Bronchial epithelial cell (primary cell): ENCODE data around the gene BRWD1. TPM values are rescaled to one million over a fixed set of nuclear protein-coding genes. Genes with fewer than 3 reads are reported as not detected.
A peak's percentile ranks its signal among the peaks of the same experiment; 100 is the strongest.

ENCODE experiments used
- DNase-seq: peaks from one replicate; pipeline ENCODE4 v3.0.0-alpha.2; 2010; ENCODE audit warnings: low read depth
- FAIRE-seq: peaks from 2 replicates; lab custom pipeline; 2011; peaks lifted over from hg19 to GRCh38; lab: Jason Lieb, UNC
- H3K27me3 ChIP-seq: 2 replicates; pipeline ENCODE4 v1.5.1; 2011; ENCODE audit warnings: low read length; ENCODE audit not compliant: control insufficient read depth, insufficient read depth
- H3K36me3 ChIP-seq: 2 replicates; pipeline ENCODE4 v1.5.1; 2011; ENCODE audit warnings: low read length; ENCODE audit not compliant: control insufficient read depth, insufficient read depth
- H3K4me3 ChIP-seq: 2 replicates; pipeline ENCODE4 v1.5.1; 2011; ENCODE audit warnings: mild to moderate bottlenecking, low read depth, low read length, control low read depth
- CTCF ChIP-seq: IDR thresholded peaks from 2 replicates; pipeline ENCODE4 v1.5.1; 2011; ENCODE audit warnings: mild to moderate bottlenecking, moderate library complexity, low read length, control low read depth, inconsistent platforms; ENCODE audit not compliant: insufficient read depth, severe bottlenecking
- total RNA-seq: library from RNA; depleted of rRNA; stranded (reverse); fragments of >200 nt; gene quantifications from 2 replicates; pipeline ENCODE4 v1.2.1, GENCODE V29; 2014

BRWD1 gene
- 70.5 and 71.6 TPM in 2 replicates for total RNA-seq

GRCh38 chr21:39313571-39314142 lies at the start of gene BRWD1:
TSS of gene BRWD1 (minus strand) at chr21:39313632. CDS start at chr21:39313491, 141 bp downstream.
- H3K36me3 ChIP-seq, result peaks cover 8% of the 10 kb centered on the region
- H3K27me3 ChIP-seq, result no peaks in the 10 kb centered on the region
- peak within 1 kb of the TSS; percentile 95 for H3K4me3 ChIP-seq
- FAIRE-seq (no peak), DNase-seq (peak; percentile 39)
- TF ChIP-seq CTCF, result peak; percentile 6

DNA sequence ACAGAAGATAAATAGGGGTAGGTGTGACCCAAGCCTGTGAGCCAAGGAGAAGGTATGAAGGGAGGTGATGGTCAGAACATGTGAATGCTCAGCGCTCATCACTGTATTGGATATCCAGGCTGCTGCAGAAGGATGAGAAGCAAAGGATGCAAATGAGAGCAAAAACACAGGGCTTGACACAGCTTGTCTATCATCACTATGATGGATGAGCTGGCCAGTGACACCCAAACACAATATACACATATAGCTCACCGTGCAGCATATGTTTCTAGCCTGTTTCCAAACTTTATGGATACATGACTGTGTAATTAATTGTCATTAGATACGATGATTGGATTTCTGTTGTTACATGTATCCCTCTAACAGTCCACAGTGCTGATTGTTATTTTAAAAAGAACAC lies 49.3 kb upstream of the BRWD1 start:
- no peak for FAIRE-seq

DNA sequence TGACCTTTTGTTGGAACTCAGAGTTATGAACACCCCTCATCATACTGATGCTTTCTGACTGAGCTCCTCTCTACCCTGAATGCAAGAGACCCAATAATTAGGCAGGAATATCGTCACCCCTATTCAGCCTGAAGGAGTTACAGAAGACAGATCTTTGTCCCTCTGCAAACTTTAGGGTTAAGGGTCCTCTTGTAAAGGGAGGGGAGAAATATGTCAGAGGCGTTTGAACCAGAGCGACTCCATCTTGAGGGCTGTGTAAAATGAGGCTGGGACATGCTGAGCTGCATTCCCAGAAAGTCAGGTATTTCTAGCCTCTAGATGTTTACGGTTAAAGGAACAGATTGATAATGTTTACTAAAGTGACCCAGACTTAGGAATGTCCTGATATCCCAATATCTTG lies 46.0 kb upstream of the BRWD1 start:
- Histone ChIP-seq H3K4me3 (no peak overlapping the region), H3K36me3 (no peaks in the 10 kb centered on the region), H3K27me3 (no peaks in the 10 kb centered on the region)
- no peak for TF ChIP-seq CTCF
- DNase-seq (no peak), FAIRE-seq (no peak)

More for the DNA sequence above, 49.3 kb upstream of the BRWD1 start:
- no peak for TF ChIP-seq CTCF
- DNase-seq, result no peak
- H3K36me3 ChIP-seq, result no peaks in the 10 kb centered on the region
- H3K27me3 ChIP-seq, result no peaks in the 10 kb centered on the region
- H3K4me3 ChIP-seq, result no peak overlapping the region

DNA sequence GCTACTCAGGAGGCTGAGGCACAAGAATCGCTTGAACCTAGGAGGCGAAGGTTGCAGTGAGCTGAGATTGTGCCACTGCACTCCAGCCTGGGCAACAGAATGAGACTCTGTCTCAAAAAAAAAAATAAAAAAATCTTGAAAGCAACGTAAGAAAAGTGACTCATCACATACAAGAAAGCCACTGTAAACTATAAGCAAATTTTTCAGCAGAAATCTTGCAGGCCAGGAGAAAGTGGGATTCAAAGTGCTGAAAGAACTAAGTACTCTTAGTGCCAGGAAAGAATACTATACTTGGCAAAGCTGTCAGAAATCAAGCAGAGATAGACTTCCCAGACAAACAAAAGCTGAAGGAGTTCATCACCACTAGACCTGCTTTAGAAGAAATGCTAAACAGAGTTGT lies 39.9 kb upstream of the BRWD1 start:
- H3K4me3 ChIP-seq, result no peak overlapping the region
- no peak for FAIRE-seq
- DNase-seq, result no peak
- TF ChIP-seq CTCF, result no peak
- H3K27me3 ChIP-seq, result no peaks in the 10 kb centered on the region
- no peaks in the 10 kb centered on the region for H3K36me3 ChIP-seq

- peaks cover 2% of the 10 kb centered on the region for H3K36me3 ChIP-seq
- no peaks in the 10 kb centered on the region for H3K27me3 ChIP-seq
- peak overlapping the region; percentile 41 for H3K4me3 ChIP-seq
- TF ChIP-seq CTCF, result no peak
- no peak for FAIRE-seq
- no peak for DNase-seq
These were observed 36.9 kb upstream of the BRWD1 start for GRCh38 chr21:39350094-39351005.
